ENCODE measurements around the gene ERP44.

ERP44 gene

GRCh38 chr9:99936947-99937587, 161.7 kb downstream of the ERP44 start:
- Histone ChIP-seq H3K27me3 (replicated peaks; ENCODE audit: insufficient read depth, low read length) (no peaks in the 10 kb centered on the region), H3K9me2 (replicated peaks; ENCODE audit: insufficient read depth, low read length) (no peaks in the 10 kb centered on the region), H3K4me3 (ENCODE audit: low read length) (no peak overlapping the region), H3K79me2 (ENCODE audit: low read length) (no peaks in the 10 kb centered on the region; the same call in 1 of the 2 replicates), H3K9me3 (replicated peaks; ENCODE audit: insufficient read depth, low read length) (no peaks in the 10 kb centered on the region), H3K4me2 (ENCODE audit: low read depth, low read length) (no peak overlapping the region), H2AFZ (ENCODE audit: low read length) (no peak overlapping the region), H3K4me1 (ENCODE audit: low read length) (no peaks in the 10 kb centered on the region), H3F3A (ENCODE audit: insufficient read depth, low read length) (no peaks in the 10 kb centered on the region), H3K36me3 (replicated peaks; ENCODE audit: insufficient read depth, low read length) (no peaks in the 10 kb centered on the region), H3K9ac (ENCODE audit: low read length) (no peak overlapping the region), H3K27ac (ENCODE audit: low read length) (no peak overlapping the region), H4K20me1 (ENCODE audit: insufficient read depth, low read length) (no peaks in the 10 kb centered on the region)
- TF ChIP-seq CTCF (IDR thresholded peaks at IDR 0.05; ENCODE audit: low read length) (no peak), EZH2phosphoT487 (IDR thresholded peaks at IDR 0.05; ENCODE audit: low read length) (no peak), EZH2 (optimal IDR thresholded peaks at IDR 0.05; ENCODE audit: low read depth, low read length) (no peak)
- DNase-seq, result no peak

GRCh38 chr9:99931155-99931840, 167.5 kb downstream of the ERP44 start:
- no peaks in the 10 kb centered on the region for H3K27me3 ChIP-seq (replicated peaks; ENCODE audit: insufficient read depth, low read length)
- H4K20me1 ChIP-seq (ENCODE audit: insufficient read depth, low read length), result no peaks in the 10 kb centered on the region
- no peak overlapping the region for H3K9ac ChIP-seq (ENCODE audit: low read length)
- no peaks in the 10 kb centered on the region for H3F3A ChIP-seq (ENCODE audit: insufficient read depth, low read length)
- H2AFZ ChIP-seq (ENCODE audit: low read length), result no peak overlapping the region
- H3K79me2 ChIP-seq (ENCODE audit: low read length), result no peaks in the 10 kb centered on the region
- H3K27ac ChIP-seq (ENCODE audit: low read length), result no peak overlapping the region
- H3K36me3 ChIP-seq (replicated peaks; ENCODE audit: insufficient read depth, low read length), result peaks cover 3% of the 10 kb centered on the region
- no peak for TF ChIP-seq EZH2phosphoT487 (IDR thresholded peaks at IDR 0.05; ENCODE audit: low read length)
- TF ChIP-seq EZH2 (optimal IDR thresholded peaks at IDR 0.05; ENCODE audit: low read depth, low read length), result no peak
- no peak for TF ChIP-seq CTCF (IDR thresholded peaks at IDR 0.05; ENCODE audit: low read length)
- no peak overlapping the region for H3K4me2 ChIP-seq (ENCODE audit: low read depth, low read length)
- DNase-seq, result no peak
- no peaks in the 10 kb centered on the region for H3K9me2 ChIP-seq (replicated peaks; ENCODE audit: insufficient read depth, low read length)
- H3K9me3 ChIP-seq (replicated peaks; ENCODE audit: insufficient read depth, low read length), result no peaks in the 10 kb centered on the region
- no peak overlapping the region for H3K4me3 ChIP-seq (ENCODE audit: low read length)
- no peaks in the 10 kb centered on the region for H3K4me1 ChIP-seq (ENCODE audit: low read length)

- Histone ChIP-seq H3K4me1 (ENCODE audit: low read length) (no peaks in the 10 kb centered on the region), H3K27ac (ENCODE audit: low read length) (no peak overlapping the region), H3K79me2 (ENCODE audit: low read length) (no peaks in the 10 kb centered on the region), H3K36me3 (replicated peaks; ENCODE audit: insufficient read depth, low read length) (peaks cover 3% of the 10 kb centered on the region), H2AFZ (ENCODE audit: low read length) (no peak overlapping the region), H3K9ac (ENCODE audit: low read length) (no peak overlapping the region), H3K4me3 (ENCODE audit: low read length) (no peak overlapping the region), H3F3A (ENCODE audit: insufficient read depth, low read length) (no peaks in the 10 kb centered on the region), H3K9me2 (replicated peaks; ENCODE audit: insufficient read depth, low read length) (no peaks in the 10 kb centered on the region), H3K4me2 (ENCODE audit: low read depth, low read length) (no peak overlapping the region), H3K9me3 (replicated peaks; ENCODE audit: insufficient read depth, low read length) (no peaks in the 10 kb centered on the region), H3K27me3 (replicated peaks; ENCODE audit: insufficient read depth, low read length) (no peaks in the 10 kb centered on the region), H4K20me1 (ENCODE audit: insufficient read depth, low read length) (no peaks in the 10 kb centered on the region)
- DNase-seq, result no peak
- TF ChIP-seq CTCF (IDR thresholded peaks at IDR 0.05; ENCODE audit: low read length) (no peak), EZH2 (optimal IDR thresholded peaks at IDR 0.05; ENCODE audit: low read depth, low read length) (no peak), EZH2phosphoT487 (IDR thresholded peaks at IDR 0.05; ENCODE audit: low read length) (no peak)
Observed at GRCh38 chr9:99929652-99930051, 169.1 kb downstream of the ERP44 start.
